ENCODE results near the gene IL15. TPM values are rescaled to one million over a fixed set of nuclear protein-coding genes. Genes with fewer than 3 reads are reported as not detected.
A peak's percentile ranks its signal among the peaks of the same experiment; 100 is the strongest.

Gene IL15
- total and polyA plus RNA-seq, 2 of the 8 experiments (the other 6 are each of a cell fraction or from before 2014, with no cell fraction given): 0.30 to 0.61 TPM

DNA sequence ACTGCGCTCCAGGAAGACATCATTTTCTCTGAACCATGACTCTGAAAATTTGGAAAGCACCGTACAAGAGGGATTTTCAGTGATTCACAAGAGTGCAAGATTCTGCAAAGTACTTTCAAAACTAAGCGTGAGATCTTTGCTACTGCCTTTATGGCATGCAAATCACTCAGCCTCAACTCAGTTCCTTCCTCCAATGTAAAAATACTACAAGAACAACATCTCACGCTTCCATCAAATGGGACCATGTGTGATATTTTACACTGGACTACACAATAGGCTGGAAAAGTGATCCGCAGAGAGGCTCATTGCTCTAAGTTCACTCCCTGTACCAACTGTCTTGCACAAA, 674 bp upstream of the IL15 start:
- Histone ChIP-seq H4K20me1 (replicated peaks in 1 of 2; ENCODE audit: control insufficient read depth in 1 of 2, insufficient read depth in 2 of 2, low read length in 2 of 2) (no peaks in the 10 kb centered on the region), H3K9me3 (ENCODE audit: insufficient read depth in 2 of 2, low read depth in 1 of 2, low read length in 1 of 2) (no peaks in the 10 kb centered on the region), H4K8ac (ENCODE audit: extremely low read depth, insufficient read depth, low read length) (no peak overlapping the region), H3K18ac (ENCODE audit: extremely low read depth, low read length) (0 out of 2 replicates have a peak overlapping the region, but pooled peaks have one; percentile 5), H2AK5ac (ENCODE audit: low read depth, low read length) (no peak overlapping the region), H3K9ac (replicated peaks in 1 of 4; ENCODE audit: extremely low read depth in 1 of 4, low read depth in 3 of 4, low read length in 3 of 4) (no peak overlapping the region), H3K27ac (ENCODE audit: low read depth, low read length) (no peak overlapping the region), H3K23me2 (ENCODE audit: low read depth, low read length) (peaks cover 8% of the 10 kb centered on the region), H3K4me2 (ENCODE audit: insufficient read depth in 1 of 2, low read depth in 2 of 2, low read length in 2 of 2) (peak overlapping the region; percentile 67 to 83), H2BK12ac (ENCODE audit: low read depth, low read length) (no peak overlapping the region), H2BK120ac (replicated peaks; ENCODE audit: low read depth, low read length) (no peak overlapping the region), H2BK20ac (ENCODE audit: low read length) (no peak overlapping the region), H4K5ac (ENCODE audit: insufficient read length, low read depth, low read length) (no peak overlapping the region), H4K91ac (replicated peaks; ENCODE audit: insufficient read length, low read length) (no peak overlapping the region), H2AFZ (ENCODE audit: low read length) (0 out of 2 replicates have a peak overlapping the region, but pooled peaks have one; percentile 56), H3K23ac (ENCODE audit: insufficient read length) (no peak overlapping the region), H3K56ac (replicated peaks; ENCODE audit: insufficient read length, low read depth, low read length) (no peak overlapping the region), H3K4me3 (ENCODE audit: extremely low read depth in 1 of 4, insufficient read depth in 2 of 4, low read depth in 3 of 4, low read length in 4 of 4) (peak overlapping the region; percentile 46 to 85 (median 68); a peak in 7 of 8 replicates), H3K36me3 (ENCODE audit: control insufficient read depth in 2 of 4, insufficient read depth in 4 of 4, low read length in 3 of 4) (no peaks in the 10 kb centered on the region), H3K79me2 (ENCODE audit: control insufficient read depth in 1 of 2, insufficient read depth in 2 of 2, low read length in 2 of 2) (no peaks in the 10 kb centered on the region), H3K14ac (ENCODE audit: insufficient read length) (no peak overlapping the region), H3K27me3 (replicated peaks in 1 of 4; ENCODE audit: control insufficient read depth in 3 of 4, extremely low read depth in 1 of 4, insufficient read depth in 3 of 4, low read length in 3 of 4) (peaks cover 1 to 20% (median 14%) of the 10 kb centered on the region in 4 experiments; a peak in 6 of 7 replicates), H3K79me1 (ENCODE audit: low read depth, low read length) (no peaks in the 10 kb centered on the region), H2BK15ac (ENCODE audit: low read length) (no peak overlapping the region), H3K4me1 (replicated peaks in 1 of 4; ENCODE audit: control insufficient read depth in 3 of 4, insufficient read depth in 4 of 4, low read length in 3 of 4) (peaks cover 0 to 4% (median under 1%) of the 10 kb centered on the region in 4 experiments; a peak in 2 of 7 replicates), H2BK5ac (ENCODE audit: low read depth, low read length) (no peak overlapping the region), H3K4ac (replicated peaks; ENCODE audit: insufficient read length, low read depth, low read length) (no peak overlapping the region)
- DNase-seq (ENCODE audit: low read depth in 1 of 2, low spot score in 2 of 2): no peak
- ChIA-PET CTCF (ENCODE audit: partially characterized antibody) (interaction anchor here (1.0 to 1.3 kb wide), 2 partner anchors 11 to 19 kb away, joined by 3 read pairs; no protein-coding TSS in a partner anchor), POLR2A (ENCODE audit: partially characterized antibody) (interaction anchor here (1.6 kb wide), 1 partner anchor 10 kb away, joined by 4 read pairs; no protein-coding TSS in a partner anchor)
- no peak for FAIRE-seq
- 83% methylated on average over 5 of the region's 5 CpGs; no CpG with 5 or more reads in 1 of the 2 experiments for WGBS, 2 experiments (ENCODE audit: extremely low coverage in 1 of 2, insufficient coverage in 1 of 2, insufficient read length in 1 of 2, insufficient replicate concordance in 2 of 2, low coverage in 1 of 2, low lambda C conversion rate in 2 of 2, missing lambda C conversion rate in 1 of 2)
- no peak for TF ChIP-seq EP300 (IDR thresholded peaks at IDR 0.05; ENCODE audit: borderline replicate concordance in 1 of 2, low read depth in 2 of 2, low read length in 2 of 2)
- TF ChIP-seq POLR2AphosphoS5 (IDR thresholded peaks at IDR 0.05; ENCODE audit: low read depth, low read length): no peak
- TF ChIP-seq JUN (IDR thresholded peaks at IDR 0.05; ENCODE audit: low read depth, low read length): no peak
- no peak for TF ChIP-seq RAD21 (IDR thresholded peaks at IDR 0.05 in 1 of 2, conservative IDR thresholded peaks at IDR 0.05 in 1 of 2; ENCODE audit: low read depth in 2 of 2, low read length in 2 of 2)
- no peak for TF ChIP-seq SP4 (IDR thresholded peaks at IDR 0.05; ENCODE audit: low read length)
- no peak for TF ChIP-seq NANOG (IDR thresholded peaks at IDR 0.05; ENCODE audit: insufficient read depth, low read depth, low read length, poor library complexity, severe bottlenecking)
- TF ChIP-seq, protein P1, sequence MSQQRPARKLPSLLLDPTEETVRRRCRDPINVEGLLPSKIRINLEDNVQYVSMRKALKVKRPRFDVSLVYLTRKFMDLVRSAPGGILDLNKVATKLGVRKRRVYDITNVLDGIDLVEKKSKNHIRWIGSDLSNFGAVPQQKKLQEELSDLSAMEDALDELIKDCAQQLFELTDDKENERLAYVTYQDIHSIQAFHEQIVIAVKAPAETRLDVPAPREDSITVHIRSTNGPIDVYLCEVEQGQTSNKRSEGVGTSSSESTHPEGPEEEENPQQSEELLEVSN (IDR thresholded peaks at IDR 0.05): no peak
- TF ChIP-seq EZH2 (IDR thresholded peaks at IDR 0.05; ENCODE audit: low read depth, low read length, severe bottlenecking): no peak
- TF ChIP-seq CTBP2 (IDR thresholded peaks at IDR 0.05; ENCODE audit: borderline replicate concordance, insufficient read depth, insufficient read length, low read length): no peak
- no peak for TF ChIP-seq CHD1 (IDR thresholded peaks at IDR 0.05; ENCODE audit: low read depth, low read length)
- TF ChIP-seq RFX5 (IDR thresholded peaks at IDR 0.05; ENCODE audit: borderline replicate concordance, low read depth, low read length): no peak
- no peak for TF ChIP-seq SUZ12 (IDR thresholded peaks at IDR 0.05; ENCODE audit: low read length)

Measured in H1 (cell line).